Ascending aorta (tissue), 2 donors: Measurements from ENCODE around the gene LTBP1. TPM values are rescaled to one million over a fixed set of nuclear protein-coding genes. Genes with fewer than 3 reads are reported as not detected.

Source experiments
- DNase-seq, 2 donors: peaks; one replicate each; pipeline ENCODE4 v3.0.0-alpha.2; 2019; ENCODE audit warnings: low spot score in 2 of 2
- H3K27ac ChIP-seq, 2 donors: fragments of 200-600 bp; sonication (generic); one replicate each; pipeline ENCODE4 v1.5.1; 2016 to 2017; ENCODE audit warnings: mild to moderate bottlenecking in 1 of 2
- H3K27me3 ChIP-seq: fragments of 200-600 bp; sonication (generic); one replicate; pipeline ENCODE4 v1.5.1; 2017
- H3K36me3 ChIP-seq, 2 donors: fragments of 200-600 bp; sonication (generic); one replicate each; pipeline ENCODE4 v1.5.1; 2016
- H3K4me1 ChIP-seq, 2 donors: fragments of 200-600 bp; sonication (generic); one replicate each; pipeline ENCODE4 v1.5.1; 2016 to 2017; ENCODE audit warnings: mild to moderate bottlenecking in 1 of 2
- H3K4me3 ChIP-seq, 2 donors: fragments of 200-600 bp; sonication (generic); one replicate each; pipeline ENCODE4 v1.5.1; 2016 to 2017; ENCODE audit warnings: mild to moderate bottlenecking in 1 of 2
- H3K9me3 ChIP-seq, 2 donors: fragments of 200-600 bp; sonication (generic); one replicate each; pipeline ENCODE4 v1.5.1; 2016
- intact Hi-C: fragments of 100-400 bp; cut with DNase I; formaldehyde crosslinking; loops from one replicate; pipeline ENCODE4 v1.15.1; 2023
- total RNA-seq: library from RNA; depleted of rRNA; stranded (reverse); fragments of >200 nt; gene quantifications from one replicate; pipeline ENCODE4 v1.1.0, GENCODE V29; 2016
- TF ChIP-seq, protein P1 (sequence below), 3 experiments: fragments of 200-600 bp in 2 of 3; fragments of 450-650 bp in 1 of 3; sonication (generic) in 2 of 3; IDR thresholded peaks; one replicate each; pipeline ENCODE4 v1.5.1; 2016 to 2019; ENCODE audit warnings: antibody characterized with exemption in 3 of 3, mild to moderate bottlenecking in 1 of 3, moderate library complexity in 1 of 3

LTBP1 gene
- total RNA-seq, 1 donor from 2014 or later: 295 TPM

DNA sequence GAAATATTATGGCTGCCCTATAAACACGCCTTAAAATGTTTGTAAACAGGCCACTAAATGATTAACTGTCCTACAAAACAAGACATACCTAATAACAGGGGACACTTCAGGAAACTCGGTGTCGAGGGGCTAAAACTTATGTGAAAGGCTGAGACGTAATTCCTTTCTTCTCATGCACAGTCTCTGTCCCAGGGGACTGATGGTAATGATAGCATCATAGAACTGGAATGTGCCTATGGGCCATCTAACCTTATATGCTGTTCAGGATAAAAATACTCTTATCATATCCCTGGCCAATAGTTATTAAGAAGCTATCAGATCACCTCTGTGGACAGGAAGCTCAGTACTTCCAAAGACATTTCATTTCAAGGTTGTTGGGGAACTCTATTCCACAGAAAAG is 277.1 kb downstream of the LTBP1 start:
- H3K4me3 ChIP-seq: no peak overlapping the region
- no peak for DNase-seq
- H3K9me3 ChIP-seq: no peaks in the 10 kb centered on the region
- no peaks in the 10 kb centered on the region for H3K27me3 ChIP-seq
- intact Hi-C loops: no loop called here
- TF ChIP-seq, protein P1, sequence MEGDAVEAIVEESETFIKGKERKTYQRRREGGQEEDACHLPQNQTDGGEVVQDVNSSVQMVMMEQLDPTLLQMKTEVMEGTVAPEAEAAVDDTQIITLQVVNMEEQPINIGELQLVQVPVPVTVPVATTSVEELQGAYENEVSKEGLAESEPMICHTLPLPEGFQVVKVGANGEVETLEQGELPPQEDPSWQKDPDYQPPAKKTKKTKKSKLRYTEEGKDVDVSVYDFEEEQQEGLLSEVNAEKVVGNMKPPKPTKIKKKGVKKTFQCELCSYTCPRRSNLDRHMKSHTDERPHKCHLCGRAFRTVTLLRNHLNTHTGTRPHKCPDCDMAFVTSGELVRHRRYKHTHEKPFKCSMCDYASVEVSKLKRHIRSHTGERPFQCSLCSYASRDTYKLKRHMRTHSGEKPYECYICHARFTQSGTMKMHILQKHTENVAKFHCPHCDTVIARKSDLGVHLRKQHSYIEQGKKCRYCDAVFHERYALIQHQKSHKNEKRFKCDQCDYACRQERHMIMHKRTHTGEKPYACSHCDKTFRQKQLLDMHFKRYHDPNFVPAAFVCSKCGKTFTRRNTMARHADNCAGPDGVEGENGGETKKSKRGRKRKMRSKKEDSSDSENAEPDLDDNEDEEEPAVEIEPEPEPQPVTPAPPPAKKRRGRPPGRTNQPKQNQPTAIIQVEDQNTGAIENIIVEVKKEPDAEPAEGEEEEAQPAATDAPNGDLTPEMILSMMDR (IDR thresholded peaks at IDR 0.05): no peak
- H3K36me3 ChIP-seq: peaks cover 7 to 30% of the 10 kb centered on the region in 2 donors
- H3K27ac ChIP-seq: peak overlapping the region; percentile 70 to 95
- H3K4me1 ChIP-seq: peaks cover 11 to 57% of the 10 kb centered on the region in 2 donors

DNA sequence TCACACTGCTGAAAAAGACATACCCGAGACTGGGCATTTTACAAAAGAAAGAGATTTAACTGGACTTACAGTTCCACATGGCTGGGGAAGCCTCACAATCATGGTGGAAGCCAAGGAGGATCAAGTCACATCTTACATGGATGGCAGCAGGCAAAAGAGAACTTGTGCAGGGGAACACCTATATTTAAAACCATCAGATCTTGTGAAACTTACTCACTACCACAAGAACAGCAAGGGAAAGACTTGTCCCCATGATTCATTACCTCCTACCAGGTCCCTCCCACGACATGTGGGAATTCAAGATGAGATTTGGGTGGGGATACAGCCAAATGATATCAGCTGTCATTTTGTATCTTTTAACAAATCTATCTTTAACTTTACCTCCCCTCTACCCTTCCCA is 278.6 kb downstream of the LTBP1 start:
- TF ChIP-seq, protein P1 (IDR thresholded peaks at IDR 0.05): no peak
- DNase-seq: no peak
- no peaks in the 10 kb centered on the region for H3K27me3 ChIP-seq
- peak overlapping the region; percentile 70 to 95 for H3K27ac ChIP-seq
- H3K4me1 ChIP-seq: peaks cover 10 to 56% of the 10 kb centered on the region in 2 donors
- H3K36me3 ChIP-seq: peaks cover 7 to 29% of the 10 kb centered on the region in 2 donors
- no peaks in the 10 kb centered on the region for H3K9me3 ChIP-seq
- no peak overlapping the region for H3K4me3 ChIP-seq
- intact Hi-C loops: loop anchor here (5.0 kb wide), 1 partner anchor 142 kb away; no protein-coding TSS in a partner anchor

DNA sequence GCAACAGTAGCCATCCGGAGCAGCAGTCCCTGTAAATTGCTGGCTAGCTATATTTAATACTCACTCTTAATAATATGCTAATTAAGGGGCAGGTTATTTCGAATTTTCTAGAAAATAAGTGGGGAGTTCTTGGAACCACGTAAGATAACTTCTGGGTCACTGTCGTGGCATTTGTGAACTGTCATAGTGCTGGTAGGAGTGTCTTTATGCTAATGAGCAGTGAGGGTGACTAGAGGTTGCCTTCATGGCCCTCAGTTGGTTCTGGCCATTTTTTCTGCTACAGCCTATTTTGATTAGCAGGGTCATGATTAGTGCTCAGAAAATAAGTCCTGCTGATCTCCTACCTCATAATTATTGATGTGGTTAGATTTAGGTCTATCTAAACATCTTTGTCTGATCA is 279.8 kb downstream of the LTBP1 start:
- Histone ChIP-seq H3K36me3 (peaks cover 7 to 27% of the 10 kb centered on the region in 2 donors), H3K4me3 (no peak overlapping the region), H3K27me3 (no peaks in the 10 kb centered on the region), H3K9me3 (no peaks in the 10 kb centered on the region), H3K4me1 (peaks cover 3 to 50% of the 10 kb centered on the region in 2 donors), H3K27ac (peak overlapping the region; percentile 70 to 76)
- no peak for DNase-seq
- TF ChIP-seq, protein P1 (IDR thresholded peaks at IDR 0.05): no peak
- intact Hi-C loops: loop anchor here (5.0 kb wide), 1 partner anchor 141 kb away; no protein-coding TSS in a partner anchor

DNA sequence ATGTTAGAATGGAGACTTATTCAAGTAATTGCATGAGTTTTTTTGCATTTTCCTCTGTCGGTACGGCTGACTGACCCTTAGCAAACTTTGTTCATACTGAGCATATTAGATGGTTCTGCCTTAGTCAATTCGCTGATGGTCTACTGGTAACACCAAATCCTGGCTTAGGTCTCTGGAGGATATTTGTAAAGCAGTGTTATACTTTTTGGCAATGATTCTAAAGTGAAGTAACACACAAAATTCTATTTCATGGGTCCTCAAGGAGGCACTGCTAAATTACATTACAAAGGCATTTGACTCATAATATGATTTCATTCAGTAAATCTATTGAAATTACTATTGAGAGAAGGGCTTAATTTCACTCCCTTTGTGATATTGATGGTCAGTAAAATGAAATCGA is 282.9 kb downstream of the LTBP1 start:
- TF ChIP-seq, protein P1 (IDR thresholded peaks at IDR 0.05): no peak
- Histone ChIP-seq H3K4me3 (no peak overlapping the region), H3K4me1 (peaks cover 0 to 37% of the 10 kb centered on the region in 2 donors), H3K36me3 (peaks cover 0 to 7% of the 10 kb centered on the region in 2 donors), H3K9me3 (no peaks in the 10 kb centered on the region), H3K27ac (peak overlapping the region; percentile 70 to 76), H3K27me3 (no peaks in the 10 kb centered on the region)
- DNase-seq: no peak
- intact Hi-C loops: loop anchor here (5.0 kb wide), 2 partner anchors 43 to 138 kb away; no protein-coding TSS in a partner anchor

DNA sequence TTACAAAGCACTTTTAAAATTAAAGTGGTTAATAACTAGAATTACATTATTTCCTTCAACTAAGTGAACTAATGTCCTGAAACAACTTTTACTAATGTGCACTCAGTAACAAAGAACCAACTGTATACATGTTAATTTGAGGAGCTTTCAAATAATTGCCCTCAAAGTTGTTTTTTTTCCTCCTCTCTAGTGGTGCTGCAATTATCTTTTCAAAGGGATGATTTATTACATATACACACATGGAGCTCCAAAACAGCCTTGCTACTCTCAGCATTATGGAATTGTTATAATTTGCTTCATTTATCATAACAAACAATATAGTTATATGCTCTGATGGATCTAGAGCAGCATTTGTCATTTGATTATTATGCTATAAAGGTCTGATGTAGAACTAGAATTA is 283.4 kb downstream of the LTBP1 start:
- H3K9me3 ChIP-seq: no peaks in the 10 kb centered on the region
- peak overlapping the region in 1 of 2 donors; percentile 26 for H3K4me3 ChIP-seq
- intact Hi-C loops: loop anchor here (5.0 kb wide), 1 partner anchor 42 kb away; no protein-coding TSS in a partner anchor
- peak overlapping the region; percentile 54 to 70 for H3K27ac ChIP-seq
- peaks cover 0 to 4% of the 10 kb centered on the region in 2 donors for H3K36me3 ChIP-seq
- DNase-seq: no peak
- H3K27me3 ChIP-seq: no peaks in the 10 kb centered on the region
- H3K4me1 ChIP-seq: peaks cover 0 to 35% of the 10 kb centered on the region in 2 donors
- TF ChIP-seq, protein P1 (IDR thresholded peaks at IDR 0.05): no peak
